B cell (primary cell): Measurements from ENCODE around the gene MREG.

Experiments
- EZH2 ChIP-seq: IDR thresholded peaks from 2 replicates; pipeline ENCODE4 v1.6.1; 2012; ENCODE audit warnings: borderline replicate concordance, low read depth, mild to moderate bottlenecking, moderate library complexity, low read length; ENCODE audit not compliant: insufficient read depth, poor library complexity, severe bottlenecking
- TF ChIP-seq, protein P1 (sequence below): fragments of 200-600 bp; IDR thresholded peaks from one replicate; pipeline ENCODE4 v1.8.0; 2022; ENCODE audit warnings: antibody characterized with exemption, mild to moderate bottlenecking

DNA sequence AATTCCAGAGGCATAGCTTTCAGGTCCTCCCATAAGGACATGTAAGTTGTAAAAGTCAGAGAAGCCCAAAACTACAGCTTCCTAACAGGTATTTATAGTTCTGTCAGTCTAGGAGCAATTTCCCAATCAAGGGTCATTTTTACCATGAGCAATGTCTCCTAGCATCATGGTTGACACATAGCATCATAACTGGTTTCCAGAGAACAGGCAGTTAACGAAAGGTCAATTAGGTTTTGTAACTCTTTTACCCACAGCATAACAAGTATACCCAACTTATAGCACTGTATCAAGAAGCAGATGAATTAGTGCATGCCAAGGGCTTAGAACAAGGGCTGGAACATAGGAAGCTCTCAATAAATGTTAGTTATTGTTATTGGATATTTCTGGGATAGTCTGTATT is 110.1 kb downstream of the MREG start:
- no peak for TF ChIP-seq EZH2
- TF ChIP-seq, protein P1, sequence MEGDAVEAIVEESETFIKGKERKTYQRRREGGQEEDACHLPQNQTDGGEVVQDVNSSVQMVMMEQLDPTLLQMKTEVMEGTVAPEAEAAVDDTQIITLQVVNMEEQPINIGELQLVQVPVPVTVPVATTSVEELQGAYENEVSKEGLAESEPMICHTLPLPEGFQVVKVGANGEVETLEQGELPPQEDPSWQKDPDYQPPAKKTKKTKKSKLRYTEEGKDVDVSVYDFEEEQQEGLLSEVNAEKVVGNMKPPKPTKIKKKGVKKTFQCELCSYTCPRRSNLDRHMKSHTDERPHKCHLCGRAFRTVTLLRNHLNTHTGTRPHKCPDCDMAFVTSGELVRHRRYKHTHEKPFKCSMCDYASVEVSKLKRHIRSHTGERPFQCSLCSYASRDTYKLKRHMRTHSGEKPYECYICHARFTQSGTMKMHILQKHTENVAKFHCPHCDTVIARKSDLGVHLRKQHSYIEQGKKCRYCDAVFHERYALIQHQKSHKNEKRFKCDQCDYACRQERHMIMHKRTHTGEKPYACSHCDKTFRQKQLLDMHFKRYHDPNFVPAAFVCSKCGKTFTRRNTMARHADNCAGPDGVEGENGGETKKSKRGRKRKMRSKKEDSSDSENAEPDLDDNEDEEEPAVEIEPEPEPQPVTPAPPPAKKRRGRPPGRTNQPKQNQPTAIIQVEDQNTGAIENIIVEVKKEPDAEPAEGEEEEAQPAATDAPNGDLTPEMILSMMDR: no peak
